Thymus (tissue), 11 donors: Measurements from ENCODE around the gene ATRNL1. TPM values are rescaled to one million over a fixed set of nuclear protein-coding genes. Genes with fewer than 3 reads are reported as not detected.

Experiments
- DNase-seq, 9 donors: peaks; one replicate each; pipeline ENCODE4 v3.0.0-alpha.2; 2013; ENCODE audit warnings: low spot score in 9 of 9, low read depth in 6 of 9, missing footprints in 1 of 9
- H3K27ac ChIP-seq, 2 donors: one replicate each; pipeline ENCODE4 v1.5.1; 2013; ENCODE audit warnings: control low read depth in 1 of 2, low read depth in 1 of 2, low read length in 1 of 2, mild to moderate bottlenecking in 1 of 2, moderate library complexity in 1 of 2
- H3K27me3 ChIP-seq, 2 donors: one replicate each; pipeline ENCODE4 v1.5.1; 2013; ENCODE audit warnings: low read length in 1 of 2; ENCODE audit not compliant: control insufficient read depth in 2 of 2, insufficient read depth in 1 of 2
- H3K36me3 ChIP-seq, 2 donors: one replicate each; pipeline ENCODE4 v1.5.1; 2013; ENCODE audit warnings: low read length in 1 of 2, mild to moderate bottlenecking in 1 of 2, moderate library complexity in 1 of 2; ENCODE audit not compliant: control insufficient read depth in 2 of 2, insufficient read depth in 2 of 2
- H3K4me1 ChIP-seq, 2 donors: one replicate each; pipeline ENCODE4 v1.5.1; 2013; ENCODE audit warnings: low read length in 2 of 2; ENCODE audit not compliant: control insufficient read depth in 2 of 2, insufficient read depth in 2 of 2
- H3K4me3 ChIP-seq, 2 donors: one replicate each; pipeline ENCODE4 v1.5.1; 2013; ENCODE audit warnings: low read length in 2 of 2, control low read depth in 1 of 2, mild to moderate bottlenecking in 1 of 2
- H3K9me3 ChIP-seq, 2 donors: one replicate each; pipeline ENCODE4 v1.5.1; 2013; ENCODE audit warnings: low read length in 1 of 2, mild to moderate bottlenecking in 1 of 2; ENCODE audit not compliant: control insufficient read depth in 2 of 2, insufficient read depth in 1 of 2
- WGBS: extraction: QIAGEN DNeasy Blood & Tissue Kit; methylation state at CpG from one replicate; pipeline ENCODE4 v1.1.7; 2013; 5-methylcytosine and 5-hydroxymethylcytosine counted together
- polyA plus RNA-seq: library from polyadenylated mRNA; stranded (reverse); fragments of 200-250 nt; gene quantifications from one replicate; pipeline ENCODE4 v1.2.3, GENCODE V29; 2013
- total RNA-seq: library from RNA; stranded (reverse); fragments of 120-200 nt; gene quantifications from one replicate; pipeline ENCODE4 v1.2.4, GENCODE V29; 2013
- donor health status: healthy.

Gene ATRNL1
- total and polyA plus RNA-seq, 2 donors, result 0.84 to 3.4 TPM

DNA sequence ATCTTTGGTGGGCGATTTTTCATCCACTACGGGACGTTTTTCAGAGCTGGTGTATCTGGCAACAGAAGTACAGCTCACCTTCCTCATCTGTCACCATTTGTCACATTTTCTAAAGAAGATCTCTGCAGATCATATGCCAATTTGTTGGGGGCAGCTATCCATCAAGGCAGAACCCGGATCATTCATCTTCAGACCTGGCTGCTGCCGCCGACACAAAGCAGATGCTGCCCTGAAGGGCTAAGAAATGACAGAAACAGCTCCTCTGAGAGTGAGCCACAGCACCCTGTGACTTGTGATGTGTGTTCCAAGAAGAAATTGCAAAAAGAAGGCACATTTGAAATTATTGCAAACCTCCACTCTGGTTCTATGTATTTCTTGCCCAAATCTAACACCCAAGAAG, 888.9 kb downstream of the ATRNL1 start:
- DNase-seq, result no peak
- H3K4me1 ChIP-seq, result no peaks in the 10 kb centered on the region
- H3K9me3 ChIP-seq, result no peaks in the 10 kb centered on the region
- H3K27me3 ChIP-seq, result no peaks in the 10 kb centered on the region
- no peak overlapping the region for H3K4me3 ChIP-seq
- no peak overlapping the region for H3K27ac ChIP-seq
- no peaks in the 10 kb centered on the region for H3K36me3 ChIP-seq
- WGBS, result 91% methylated on average over 6 of the region's 6 CpGs

DNA sequence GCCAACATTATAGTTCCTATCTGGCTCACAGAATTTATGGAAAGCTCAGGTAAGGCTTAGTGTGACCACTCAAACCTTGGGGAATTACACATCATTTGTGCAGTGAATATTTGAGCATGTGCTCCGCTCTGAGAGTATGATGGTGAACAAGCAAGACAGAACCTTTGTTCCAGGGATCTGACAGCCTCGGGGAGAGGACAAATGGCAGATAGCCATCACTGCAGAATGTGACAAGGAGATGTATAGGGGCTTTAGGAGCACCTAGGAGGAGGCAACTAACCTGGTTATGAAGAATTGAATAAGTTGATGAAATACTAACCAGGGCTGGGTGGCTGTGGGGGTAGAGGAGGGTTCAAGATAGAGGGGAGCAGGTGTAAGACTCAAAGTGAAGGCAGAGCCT, 889.4 kb downstream of the ATRNL1 start:
- Histone ChIP-seq H3K27ac (no peak overlapping the region), H3K27me3 (no peaks in the 10 kb centered on the region), H3K4me1 (no peaks in the 10 kb centered on the region), H3K4me3 (no peak overlapping the region), H3K36me3 (no peaks in the 10 kb centered on the region), H3K9me3 (no peaks in the 10 kb centered on the region)
- WGBS, result 78% methylated on average over 2 of the region's 2 CpGs
- no peak for DNase-seq

DNA sequence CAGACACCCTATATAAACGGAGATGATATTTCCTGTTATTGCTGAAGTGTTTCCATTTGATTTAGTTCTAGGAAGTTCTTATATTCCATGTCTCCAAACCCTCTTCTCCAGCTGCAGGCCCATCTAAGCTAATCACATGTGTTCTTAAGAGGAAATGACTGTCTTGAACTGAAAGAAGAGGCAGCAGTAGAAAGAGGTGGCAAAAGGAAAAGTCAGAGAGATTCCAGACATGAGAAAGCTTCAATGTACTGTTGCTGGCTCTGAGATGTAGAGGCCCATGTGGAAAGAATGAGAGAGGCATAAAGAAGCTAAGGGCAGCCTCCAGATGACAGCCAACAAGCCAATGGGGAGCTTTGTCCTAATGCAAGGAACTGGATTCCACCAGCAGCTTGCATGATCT, 892.6 kb downstream of the ATRNL1 start:
- DNase-seq, result no peak
- Histone ChIP-seq H3K4me3 (no peak overlapping the region), H3K27me3 (no peaks in the 10 kb centered on the region), H3K9me3 (no peaks in the 10 kb centered on the region), H3K36me3 (no peaks in the 10 kb centered on the region), H3K4me1 (no peaks in the 10 kb centered on the region), H3K27ac (no peak overlapping the region)
- 71% methylated on average over 1 of the region's 1 CpG for WGBS

DNA sequence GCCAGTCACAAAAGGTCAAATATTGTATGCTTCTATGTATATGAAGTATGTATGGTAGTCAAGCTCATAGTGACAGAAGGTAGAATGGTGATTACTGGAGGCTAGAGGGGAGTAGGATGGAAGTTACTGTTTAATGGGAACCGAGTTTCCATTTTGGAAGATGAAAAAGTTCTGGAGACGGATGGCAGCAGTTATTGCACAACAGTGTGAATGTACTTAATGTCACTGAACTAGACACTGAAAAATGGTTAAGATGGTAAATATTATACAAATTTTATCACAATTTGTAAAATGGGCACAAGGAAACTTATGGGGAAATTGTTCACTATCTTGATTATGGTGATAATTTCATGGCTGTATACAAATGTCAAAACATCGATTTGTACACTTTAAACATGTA, 895.2 kb downstream of the ATRNL1 start:
- Histone ChIP-seq H3K4me1 (no peaks in the 10 kb centered on the region), H3K27me3 (no peaks in the 10 kb centered on the region), H3K4me3 (no peak overlapping the region), H3K9me3 (no peaks in the 10 kb centered on the region), H3K27ac (no peak overlapping the region), H3K36me3 (no peaks in the 10 kb centered on the region)
- WGBS, result 94% methylated on average over 3 of the region's 3 CpGs
- no peak for DNase-seq

DNA sequence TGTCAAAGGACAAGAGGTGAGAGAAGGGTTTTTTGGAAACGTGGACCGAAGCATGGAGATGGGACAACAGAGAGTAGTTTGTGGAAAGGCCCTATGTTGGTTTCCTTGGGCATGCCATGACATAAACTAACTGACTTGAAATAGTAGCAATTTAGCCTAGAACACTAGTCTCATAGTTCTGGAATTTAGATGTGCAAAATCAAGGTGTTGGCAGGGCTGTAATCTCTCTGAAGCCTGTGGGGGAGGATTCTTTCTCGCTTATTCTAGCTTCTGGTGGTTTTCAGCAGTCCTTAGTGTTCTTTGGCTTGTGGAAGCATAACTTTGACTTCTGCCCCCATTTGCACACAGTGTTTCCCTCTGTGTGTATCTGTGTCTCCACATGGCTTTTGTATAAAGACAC, 896.5 kb downstream of the ATRNL1 start:
- Histone ChIP-seq H3K9me3 (no peaks in the 10 kb centered on the region), H3K27me3 (no peaks in the 10 kb centered on the region), H3K27ac (no peak overlapping the region), H3K4me1 (no peaks in the 10 kb centered on the region), H3K36me3 (no peaks in the 10 kb centered on the region), H3K4me3 (no peak overlapping the region)
- no peak for DNase-seq
- 86% methylated on average over 3 of the region's 3 CpGs for WGBS

DNA sequence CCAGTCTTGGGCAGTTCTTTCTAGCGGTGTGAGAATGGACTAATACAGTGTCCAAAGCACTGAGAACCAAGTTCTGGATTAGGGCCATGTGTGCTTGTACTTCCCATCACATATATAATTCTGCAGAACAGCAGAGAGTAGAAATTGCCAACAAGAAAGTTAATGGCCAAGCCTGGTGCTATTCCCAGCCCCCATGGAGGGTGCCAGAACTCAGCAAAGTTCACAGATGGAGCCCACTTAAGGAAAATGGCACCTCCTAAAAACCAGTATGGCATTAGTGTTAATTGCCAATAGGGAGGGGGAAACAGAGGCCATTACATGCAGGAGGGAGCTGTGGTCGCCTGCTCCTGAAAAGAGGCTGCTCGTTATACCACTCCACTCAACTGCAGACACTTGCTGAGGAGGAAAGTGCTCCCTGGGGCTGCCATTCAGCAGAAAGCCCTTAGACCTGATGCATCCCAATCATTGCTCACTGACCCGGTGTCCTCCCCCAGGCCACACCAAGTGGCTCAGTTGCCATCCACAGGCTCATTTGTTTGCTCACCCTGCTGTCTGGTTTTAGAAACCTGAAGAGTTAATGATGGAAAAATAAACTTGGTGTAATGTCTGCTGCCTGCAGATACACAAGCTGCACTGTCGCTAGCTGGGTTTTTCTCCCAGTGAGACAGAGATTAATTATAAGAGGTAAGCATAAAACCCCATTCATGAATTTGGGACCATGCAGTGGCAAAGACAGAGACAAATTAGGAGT, 899.2 kb downstream of the ATRNL1 start:
- no peak overlapping the region for H3K27ac ChIP-seq
- H3K9me3 ChIP-seq, result no peaks in the 10 kb centered on the region
- no peak overlapping the region for H3K4me3 ChIP-seq
- H3K27me3 ChIP-seq, result no peaks in the 10 kb centered on the region
- 69% methylated on average over 5 of the region's 5 CpGs for WGBS
- H3K4me1 ChIP-seq, result no peaks in the 10 kb centered on the region
- DNase-seq, result no peak
- no peaks in the 10 kb centered on the region for H3K36me3 ChIP-seq

DNA sequence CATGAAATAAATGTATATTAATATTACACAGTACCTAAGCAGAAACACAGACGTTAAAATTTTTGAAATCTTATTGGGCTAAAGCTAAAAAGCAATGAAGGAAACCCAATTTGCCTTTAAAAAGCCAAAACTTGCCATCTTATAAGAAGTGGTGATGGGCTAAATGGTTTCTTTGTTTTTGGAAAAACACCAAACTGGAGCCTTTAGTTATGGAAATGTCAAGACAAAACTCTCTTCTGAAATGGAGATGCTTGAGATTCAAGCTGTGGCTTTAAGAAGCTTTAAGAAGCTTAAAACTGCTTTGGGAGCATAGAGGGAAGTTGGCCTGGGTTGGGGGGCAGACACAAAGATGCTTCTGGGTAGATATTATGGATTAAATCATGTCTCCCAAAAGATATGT, 902.9 kb downstream of the ATRNL1 start:
- Histone ChIP-seq H3K36me3 (no peaks in the 10 kb centered on the region), H3K27me3 (no peaks in the 10 kb centered on the region), H3K4me1 (no peaks in the 10 kb centered on the region), H3K9me3 (no peaks in the 10 kb centered on the region), H3K4me3 (no peak overlapping the region), H3K27ac (no peak overlapping the region)
- DNase-seq, result no peak
- WGBS, result 25% methylated on average over 1 of the region's 1 CpG

DNA sequence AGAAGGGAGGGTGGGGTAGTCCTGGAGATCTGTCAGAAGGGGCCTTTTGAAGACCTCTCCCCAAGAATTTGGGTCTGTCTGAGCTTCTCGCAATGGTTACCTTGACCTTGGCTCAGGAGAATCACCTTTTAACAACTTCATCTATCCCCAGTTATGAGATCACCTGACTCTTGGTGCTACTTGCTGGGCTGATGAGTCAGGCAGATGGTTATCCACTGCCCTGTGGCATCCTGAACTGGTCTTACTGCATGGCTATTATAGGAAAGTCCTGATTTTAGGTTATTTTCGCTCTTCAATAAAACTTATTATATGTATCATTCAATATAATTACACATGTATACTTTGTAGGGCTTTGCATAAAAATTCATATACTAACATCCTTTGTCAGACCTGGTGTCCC, 905.1 kb downstream of the ATRNL1 start:
- Histone ChIP-seq H3K36me3 (no peaks in the 10 kb centered on the region), H3K27me3 (no peaks in the 10 kb centered on the region), H3K9me3 (no peaks in the 10 kb centered on the region), H3K27ac (no peak overlapping the region), H3K4me3 (no peak overlapping the region), H3K4me1 (no peaks in the 10 kb centered on the region)
- DNase-seq, result no peak
- 91% methylated on average over 2 of the region's 2 CpGs for WGBS
